T-cell (primary cell): Measurements from ENCODE around the gene KRTAP5-9. TPM values are rescaled to one million over a fixed set of nuclear protein-coding genes. Genes with fewer than 3 reads are reported as not detected.
A peak's percentile ranks its signal among the peaks of the same experiment; 100 is the strongest.
"Not testable (repeated sequence)": the region's sequence is repeated elsewhere in the genome, so short reads cannot be mapped to it uniquely, and the experiment has no call there.

Experiments used
- ATAC-seq, 4 experiments: fragments of 200-7000 bp in 3 of 4; fragments of 150-1000 bp in 1 of 4; cut with Tn5 transposase; replicated peaks in 1 of 4; 1 replicate in 3 of 4; 2 replicates in 1 of 4; pipeline ENCODE4 v1.10.0; 2021; ENCODE audit warnings: moderate library complexity in 3 of 4, mild to moderate bottlenecking in 2 of 4, moderate number of reproducible peaks in 1 of 4
- CTCF ChIA-PET, 2 donors: fragments of 300-600 bp; sonication (Branson Sonifier 250); formaldehyde crosslinking; loops; one replicate each; lab custom pipeline; 2022; ENCODE audit warnings: antibody characterized with exemption in 2 of 2; lab: Charles Lee
- POLR2A ChIA-PET, 2 donors: fragments of 300-600 bp; sonication (Branson Sonifier 250); formaldehyde crosslinking; loops; one replicate each; lab custom pipeline; 2022; ENCODE audit warnings: antibody characterized with exemption in 2 of 2; lab: Charles Lee
- DNase-seq, 35 experiments: peaks; one replicate each; pipeline versions ENCODE4 v3.0.0 to v3.0.0-alpha.2; 2013 to 2023
- H3K27ac ChIP-seq: one replicate; pipeline ENCODE4 v1.5.1; 2013; ENCODE audit warnings: low read length
- H3K27me3 ChIP-seq, 2 experiments: replicated peaks in 1 of 2; 1 replicate in 1 of 2; 2 replicates in 1 of 2; pipeline versions ENCODE4 v1.6.1 to v1.7.0; 2013; ENCODE audit warnings: low read length in 1 of 2, mixed read lengths in 1 of 2; ENCODE audit not compliant: control insufficient read depth in 2 of 2, insufficient read depth in 2 of 2; ENCODE audit errors: extremely low read depth in 1 of 2
- H3K36me3 ChIP-seq, 2 donors: 1 replicate in 1 of 2; 2 replicates in 1 of 2; pipeline versions ENCODE4 v1.6.1 to v1.7.0; 2013; ENCODE audit warnings: low read length in 1 of 2; ENCODE audit not compliant: control insufficient read depth in 2 of 2, insufficient read depth in 1 of 2; ENCODE audit errors: extremely low read depth in 1 of 2
- H3K4me1 ChIP-seq, 2 experiments: 1 replicate in 1 of 2; 2 replicates in 1 of 2; pipeline versions ENCODE4 v1.6.1 to v1.7.0; 2013; ENCODE audit warnings: low read length in 2 of 2, mixed read lengths in 1 of 2; ENCODE audit not compliant: insufficient read depth in 2 of 2, control insufficient read depth in 1 of 2; ENCODE audit errors: extremely low read depth in 1 of 2
- H3K4me3 ChIP-seq, 2 donors: 1 replicate in 1 of 2; 2 replicates in 1 of 2; pipeline versions ENCODE4 v1.5.1 to v1.7.0; 2013; ENCODE audit warnings: mild to moderate bottlenecking in 2 of 2, low read length in 1 of 2, moderate library complexity in 1 of 2; ENCODE audit not compliant: control insufficient read depth in 1 of 2; ENCODE audit errors: extremely low read depth in 1 of 2
- H3K9me3 ChIP-seq: 2 replicates; pipeline ENCODE4 v1.7.0; 2013
- H3K27ac Mint-ChIP-seq, 2 donors: one replicate each; pipeline ENCODE4 v1.8.0; 2020 to 2021; ENCODE audit warnings: mild to moderate bottlenecking in 2 of 2, mixed read lengths in 2 of 2
- H3K27me3 Mint-ChIP-seq, 2 donors: one replicate each; pipeline ENCODE4 v1.8.0; 2021 to 2022; ENCODE audit warnings: mixed read lengths in 2 of 2
- H3K36me3 Mint-ChIP-seq: one replicate; pipeline ENCODE4 v1.8.0; 2021; ENCODE audit warnings: mixed read lengths
- H3K4me1 Mint-ChIP-seq, 3 donors: one replicate each; pipeline ENCODE4 v1.8.0; 2020 to 2022; ENCODE audit warnings: mixed read lengths in 3 of 3, mild to moderate bottlenecking in 1 of 3
- H3K4me3 Mint-ChIP-seq, 3 donors: one replicate each; pipeline ENCODE4 v1.8.0; 2020 to 2022; ENCODE audit warnings: mild to moderate bottlenecking in 3 of 3, mixed read lengths in 3 of 3, moderate library complexity in 3 of 3
- H3K9me3 Mint-ChIP-seq, 3 donors: one replicate each; pipeline ENCODE4 v1.8.0; 2020 to 2022; ENCODE audit warnings: mixed read lengths in 3 of 3
- WGBS: methylation state at CpG from one replicate; pipeline ENCODE4 v1.1.5; 2013; ENCODE audit warnings: missing lambda C conversion rate; ENCODE audit not compliant: insufficient coverage; 5-methylcytosine and 5-hydroxymethylcytosine counted together
- total RNA-seq, 35 experiments: library from RNA in 6 of 35; stranded (reverse) in 6 of 35; fragments of 120-200 nt in 1 of 35; gene quantifications; one replicate each; pipeline versions ENCODE4 v1.2.1 to v1.2.4 and lab custom pipeline; 2013 to 2026

Gene KRTAP5-9
- total RNA-seq, 5 donors from 2014 or later (not counting 1 experiment from before 2014, with no cell fraction given) = 0.23 to 0.33 TPM; not detected in 3

DNA sequence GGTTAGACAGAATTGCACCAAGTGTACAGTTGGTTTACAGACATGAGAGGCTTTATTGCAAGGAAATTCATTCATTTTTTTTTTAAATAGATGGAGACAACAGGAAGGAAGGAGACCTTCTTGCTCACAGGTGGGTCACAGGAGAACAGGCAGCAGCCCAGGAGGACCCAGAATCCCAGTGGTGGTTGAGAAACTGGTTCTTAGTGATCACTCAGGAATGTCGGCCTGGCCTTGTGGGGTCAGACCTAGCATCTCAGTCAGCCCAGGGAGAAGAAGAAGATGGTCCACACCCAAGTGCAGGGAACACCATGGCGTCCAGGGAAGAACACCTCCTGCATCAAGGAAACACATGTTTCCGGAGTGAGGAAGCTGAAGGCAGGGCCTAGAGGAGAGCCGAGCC is 33.6 kb downstream of the KRTAP5-9 start:
- no peaks in the 10 kb centered on the region for H3K9me3 ChIP-seq
- H3K4me3 Mint-ChIP-seq = no peak overlapping the region
- peaks cover 32 to 36% of the 10 kb centered on the region in 2 donors for H3K27me3 Mint-ChIP-seq
- DNase-seq (no peak), ATAC-seq (no peak)
- H3K27ac ChIP-seq = no peak overlapping the region
- H3K4me3 ChIP-seq = no peak overlapping the region
- H3K9me3 Mint-ChIP-seq = no peaks in the 10 kb centered on the region
- H3K36me3 Mint-ChIP-seq = no peaks in the 10 kb centered on the region
- 80% methylated on average over 2 of the region's 4 CpGs for WGBS
- ChIA-PET POLR2A (no interaction called here), CTCF (no interaction called here)
- H3K27me3 ChIP-seq = peaks cover 0 to 23% of the 10 kb centered on the region in 2 experiments
- no peaks in the 10 kb centered on the region for H3K36me3 ChIP-seq
- peaks cover 0 to 5% (median 3%) of the 10 kb centered on the region in 3 donors for H3K4me1 Mint-ChIP-seq
- H3K27ac Mint-ChIP-seq = no peak overlapping the region
- no peaks in the 10 kb centered on the region for H3K4me1 ChIP-seq

DNA sequence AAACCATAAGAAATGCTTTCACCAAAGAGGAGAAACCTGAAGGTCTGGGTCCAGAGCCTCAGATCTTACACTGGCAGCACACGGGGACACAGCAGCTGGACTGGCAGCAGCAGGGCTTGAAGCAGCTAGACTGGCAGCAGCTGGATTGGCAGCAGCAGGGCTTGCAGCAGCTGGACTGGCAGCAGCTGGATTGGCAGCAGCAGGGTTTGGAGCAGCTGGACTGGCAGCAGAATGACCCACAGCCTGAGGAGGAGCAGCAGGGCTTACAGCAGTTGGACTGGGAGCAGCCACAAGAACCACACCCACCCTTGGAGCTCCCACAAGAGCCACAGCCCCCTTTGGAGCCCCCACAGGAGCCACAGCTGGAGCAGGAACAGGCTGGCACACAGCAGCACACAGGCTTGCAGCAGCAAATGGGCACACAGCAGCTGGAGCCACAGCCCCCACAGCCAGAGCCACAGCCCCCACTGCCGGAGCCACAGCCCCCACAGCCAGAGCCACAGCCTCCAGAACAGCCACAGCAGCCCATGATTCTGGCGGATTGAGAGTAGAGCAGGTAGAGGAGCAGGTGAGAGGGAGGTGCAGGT is 34.2 kb downstream of the KRTAP5-9 start, which contains the start of gene KRTAP5-11:
Gene KRTAP5-11, minus strand, starts transcription at position 567 of the 587 bp plus-strand sequence. Its CDS starts 38 bp downstream, at position 529.
- no peak within 1 kb of the TSS for H3K27ac ChIP-seq
- no peak within 1 kb of the TSS for H3K27ac Mint-ChIP-seq
- 79% methylated on average over 1 of the region's 3 CpGs for WGBS

DNA sequence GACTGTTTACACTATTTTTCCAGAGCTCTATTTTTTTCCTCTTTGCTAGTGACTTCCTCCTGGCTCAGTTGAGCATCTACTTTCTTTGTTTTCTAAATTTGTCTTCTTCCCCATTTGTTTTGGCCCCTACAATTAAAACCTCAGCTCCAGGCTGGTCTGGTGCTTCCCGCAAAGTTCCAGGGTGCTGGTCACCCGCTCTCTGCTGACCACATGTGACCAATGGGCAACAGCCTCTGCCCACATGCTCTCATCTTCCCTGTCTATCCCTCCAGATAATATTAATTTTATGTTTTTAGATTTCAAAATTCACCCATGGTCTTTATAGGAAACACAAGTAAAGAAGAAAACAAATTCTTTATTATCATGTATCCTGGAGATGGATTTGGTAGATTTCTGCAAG is 34.7 kb downstream of the KRTAP5-9 start:
- H3K4me1 ChIP-seq, H3K4me3 Mint-ChIP-seq, H3K36me3 Mint-ChIP-seq, ATAC-seq, CTCF ChIA-PET, H3K27ac ChIP-seq, H3K4me3 ChIP-seq, POLR2A ChIA-PET, H3K9me3 ChIP-seq, H3K27ac Mint-ChIP-seq, H3K36me3 ChIP-seq, H3K4me1 Mint-ChIP-seq, H3K9me3 Mint-ChIP-seq, DNase-seq: not testable (repeated sequence)
- H3K27me3 ChIP-seq = peaks cover 0 to 23% of the 10 kb centered on the region in 2 experiments
- H3K27me3 Mint-ChIP-seq = peaks cover 32 to 39% of the 10 kb centered on the region in 2 donors
- 33% methylated on average over 1 of the region's 2 CpGs for WGBS

More for the DNA sequence above, 34.2 kb downstream of the KRTAP5-9 start, which contains the start of gene KRTAP5-11:
- ChIA-PET POLR2A (no interaction called here), CTCF (no interaction called here)
- Mint-ChIP-seq H3K9me3 (no peaks in the 10 kb centered on the region), H3K36me3 (no peaks in the 10 kb centered on the region), H3K4me3 (no peak within 1 kb of the TSS), H3K4me1 (peaks cover 0 to 5% (median 3%) of the 10 kb centered on the region in 3 donors), H3K27me3 (peaks cover 32 to 38% of the 10 kb centered on the region in 2 donors)
- no peak for ATAC-seq
- Histone ChIP-seq H3K36me3 (no peaks in the 10 kb centered on the region), H3K4me3 (no peak within 1 kb of the TSS), H3K27me3 (peaks cover 0 to 23% of the 10 kb centered on the region in 2 experiments), H3K4me1 (no peaks in the 10 kb centered on the region), H3K9me3 (no peaks in the 10 kb centered on the region)
- no peak for DNase-seq

DNA sequence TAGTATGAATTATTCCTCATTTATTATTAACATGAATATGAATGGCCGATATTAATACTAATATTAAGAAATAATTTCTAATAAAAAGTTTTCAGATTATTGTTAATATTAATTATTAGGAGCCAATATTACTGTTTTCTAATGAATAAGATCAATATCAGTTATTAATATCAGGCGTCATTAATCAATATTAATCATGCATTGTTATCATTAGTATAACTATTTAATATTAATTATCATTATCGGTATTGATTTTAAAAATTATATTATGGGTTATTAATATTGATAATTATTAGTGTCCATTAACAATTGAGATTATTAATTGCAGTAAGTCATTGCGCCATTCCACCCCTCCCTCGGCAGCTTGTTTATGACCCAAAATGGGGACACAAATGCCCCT is 37.5 kb downstream of the KRTAP5-9 start:
- CTCF ChIA-PET, H3K4me3 Mint-ChIP-seq, H3K4me1 Mint-ChIP-seq, H3K27ac Mint-ChIP-seq, ATAC-seq, H3K9me3 Mint-ChIP-seq, H3K4me3 ChIP-seq, H3K36me3 Mint-ChIP-seq, H3K27ac ChIP-seq, POLR2A ChIA-PET, DNase-seq, H3K4me1 ChIP-seq, H3K9me3 ChIP-seq, H3K36me3 ChIP-seq: not testable (repeated sequence)
- WGBS = no CpG with 5 or more reads among the region's 5 CpGs
- peaks cover 0 to 16% of the 10 kb centered on the region in 2 experiments for H3K27me3 ChIP-seq
- H3K27me3 Mint-ChIP-seq = peaks cover 32 to 33% of the 10 kb centered on the region in 2 donors

DNA sequence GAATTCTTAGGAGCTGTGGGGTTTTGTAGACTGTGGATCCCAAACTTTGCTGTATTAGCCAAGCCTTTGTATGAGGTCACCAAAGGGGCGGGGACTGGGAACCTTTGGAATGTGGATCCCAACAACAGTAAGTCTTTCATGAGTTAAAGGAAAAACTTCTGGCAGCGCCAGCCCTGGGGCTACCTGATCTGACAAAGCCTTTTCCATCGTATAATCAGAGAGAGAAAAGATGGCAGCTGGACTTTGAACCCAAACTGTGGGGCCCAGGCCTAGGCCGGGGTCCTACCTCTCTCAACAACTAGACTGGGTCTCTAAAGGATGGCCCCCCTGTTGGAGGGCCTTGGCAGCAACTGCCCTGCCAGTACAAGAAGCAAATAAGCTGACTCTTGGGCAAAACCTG is 40.1 kb downstream of the KRTAP5-9 start:
- H3K36me3 Mint-ChIP-seq, H3K27ac Mint-ChIP-seq, H3K4me1 ChIP-seq, H3K4me3 Mint-ChIP-seq, H3K4me1 Mint-ChIP-seq, H3K9me3 ChIP-seq, H3K27ac ChIP-seq, H3K27me3 ChIP-seq, DNase-seq, H3K4me3 ChIP-seq, H3K9me3 Mint-ChIP-seq, H3K36me3 ChIP-seq, ATAC-seq, CTCF ChIA-PET, POLR2A ChIA-PET: not testable (repeated sequence)
- H3K27me3 Mint-ChIP-seq = peaks cover 21% of the 10 kb centered on the region in 2 donors
- 50% methylated on average over 2 of the region's 4 CpGs for WGBS

DNA sequence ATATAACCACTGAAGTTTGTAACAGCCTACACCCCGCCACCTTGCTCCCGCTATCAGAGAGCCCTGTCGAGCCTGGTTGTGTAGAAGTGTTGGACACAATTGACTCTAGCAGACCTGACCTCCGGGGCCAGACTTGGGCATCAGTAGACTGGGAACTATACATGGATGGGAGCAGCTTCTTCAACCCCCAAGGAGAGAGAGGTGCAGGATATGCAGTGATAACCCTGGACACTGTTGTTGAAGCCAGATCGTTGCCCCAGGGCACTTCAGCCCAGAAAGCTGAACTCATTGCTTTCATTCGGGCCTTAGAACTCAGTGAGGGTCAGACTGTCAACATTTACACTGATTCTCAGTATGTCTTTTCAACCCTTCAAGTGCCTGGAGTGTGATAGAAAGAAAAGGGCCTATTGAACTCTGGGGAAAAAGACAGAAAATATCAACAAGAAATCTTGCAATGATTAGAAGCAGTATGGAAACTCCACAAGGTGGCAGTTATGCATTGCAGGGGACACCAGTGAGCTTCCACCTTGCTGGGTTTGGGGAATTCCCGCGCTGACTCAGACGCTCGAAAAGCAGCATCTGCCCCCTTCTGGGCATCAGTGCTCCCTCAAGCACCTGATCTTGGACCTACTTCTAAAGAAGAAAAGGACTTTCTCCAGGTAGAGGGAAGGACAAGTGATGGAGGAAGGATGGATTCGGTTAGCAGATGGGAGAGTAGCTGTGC is 40.8 kb downstream of the KRTAP5-9 start:
- H3K4me3 ChIP-seq, H3K4me1 Mint-ChIP-seq, H3K27ac ChIP-seq, POLR2A ChIA-PET, H3K9me3 ChIP-seq, ATAC-seq, H3K27ac Mint-ChIP-seq, CTCF ChIA-PET, H3K27me3 ChIP-seq, H3K36me3 Mint-ChIP-seq, H3K36me3 ChIP-seq, H3K4me3 Mint-ChIP-seq, H3K4me1 ChIP-seq, H3K9me3 Mint-ChIP-seq: not testable (repeated sequence)
- H3K27me3 Mint-ChIP-seq = peaks cover 18 to 20% of the 10 kb centered on the region in 2 donors
- 50% methylated on average over 2 of the region's 11 CpGs for WGBS
- peak in 11 of 35 experiments; percentile 5 to 36 (median 11) for DNase-seq
